HS-5 (cell line): ENCODE results near the gene GNAZ.

Experiments used
- DNase-seq: peaks from one replicate; pipeline ENCODE4 v3.0.0-alpha.2; 2012; ENCODE audit warnings: low read depth

The GNAZ gene

GRCh38 chr22:23155143-23155542 is 84.8 kb downstream of the GNAZ start:
- no peak for DNase-seq

- DNase-seq: no peak
Measured at GRCh38 chr22:23155831-23156230, 85.5 kb downstream of the GNAZ start.

- DNase-seq: no peak
Measured at GRCh38 chr22:23156286-23156685, 86.0 kb downstream of the GNAZ start.

- no peak for DNase-seq
Measured at GRCh38 chr22:23157560-23158515, 87.5 kb downstream of the GNAZ start.

- DNase-seq: no peak
Measured at GRCh38 chr22:23158516-23159290, 88.4 kb downstream of the GNAZ start.

- DNase-seq: no peak
Measured at GRCh38 chr22:23159291-23159630, 88.9 kb downstream of the GNAZ start.

GRCh38 chr22:23161029-23161428 is 90.7 kb downstream of the GNAZ start:
- DNase-seq: no peak

GRCh38 chr22:23161574-23161973 is 91.3 kb downstream of the GNAZ start:
- DNase-seq: no peak

- DNase-seq: no peak
Measured at GRCh38 chr22:23163665-23164064, 93.3 kb downstream of the GNAZ start.

GRCh38 chr22:23164091-23164490 is 93.8 kb downstream of the GNAZ start:
- DNase-seq: no peak

- DNase-seq: no peak
Measured at GRCh38 chr22:23166042-23166831, 95.9 kb downstream of the GNAZ start.

GRCh38 chr22:23166841-23167616 is 96.7 kb downstream of the GNAZ start:
- no peak for DNase-seq

- DNase-seq: no peak
Measured at GRCh38 chr22:23168391-23169042, 98.2 kb downstream of the GNAZ start.

GRCh38 chr22:23169043-23169406 is 98.7 kb downstream of the GNAZ start:
- no peak for DNase-seq
